Mucosa of rectum (tissue), 2 donors: ENCODE data around the gene FLNA.

Source experiments
- H3K27ac ChIP-seq, 2 donors: one replicate each; pipeline ENCODE4 v1.7.0; 2013; ENCODE audit warnings: inconsistent platforms in 2 of 2, low read depth in 2 of 2, low read length in 2 of 2
- H3K27me3 ChIP-seq, 2 donors: one replicate each; pipeline ENCODE4 v1.7.0; 2013; ENCODE audit warnings: low read length in 2 of 2; ENCODE audit not compliant: control insufficient read depth in 2 of 2, insufficient read depth in 2 of 2
- H3K36me3 ChIP-seq, 2 donors: one replicate each; pipeline ENCODE4 v1.7.0; 2013; ENCODE audit warnings: low read length in 2 of 2; ENCODE audit not compliant: control insufficient read depth in 2 of 2, insufficient read depth in 2 of 2
- H3K4me1 ChIP-seq, 2 donors: one replicate each; pipeline ENCODE4 v1.7.0; 2013; ENCODE audit warnings: low read length in 2 of 2, mild to moderate bottlenecking in 1 of 2; ENCODE audit not compliant: control insufficient read depth in 2 of 2, insufficient read depth in 2 of 2
- H3K4me3 ChIP-seq, 2 donors: one replicate each; pipeline ENCODE4 v1.7.0; 2013; ENCODE audit warnings: low read length in 2 of 2
- H3K9ac ChIP-seq, 2 donors: one replicate each; pipeline ENCODE4 v1.7.0; 2013; ENCODE audit warnings: low read length in 2 of 2, low read depth in 1 of 2, mild to moderate bottlenecking in 1 of 2
- H3K9me3 ChIP-seq, 2 donors: one replicate each; pipeline ENCODE4 v1.7.0; 2013; ENCODE audit warnings: low read length in 2 of 2; ENCODE audit not compliant: control insufficient read depth in 2 of 2
- donor health status: healthy.
- donor health status: Normal muscosa, but diverticular disease.

Gene FLNA

DNA sequence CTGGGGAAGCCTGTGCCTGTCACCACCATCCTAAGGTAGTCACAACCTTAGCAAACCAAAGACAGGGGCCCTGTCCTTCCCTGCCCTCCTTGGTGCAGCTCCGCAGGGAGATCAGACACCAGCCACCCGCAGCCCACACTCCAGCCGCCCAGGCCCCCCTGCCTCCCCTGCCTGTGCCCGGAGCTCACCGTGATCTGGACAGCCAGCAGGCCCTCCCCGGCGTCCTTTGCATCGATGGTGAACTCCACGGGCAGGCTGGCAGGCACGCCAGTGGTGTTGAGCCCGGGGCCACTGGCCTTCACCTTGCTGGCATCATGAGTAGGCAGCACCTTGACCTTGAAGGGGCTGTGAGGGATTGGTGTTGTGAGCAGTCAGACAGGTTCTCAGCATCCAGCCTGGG is 16.4 kb downstream of the FLNA start:
- Histone ChIP-seq H3K27ac (no peak overlapping the region), H3K4me1 (no peaks in the 10 kb centered on the region), H3K4me3 (no peak overlapping the region), H3K9ac (no peak overlapping the region), H3K27me3 (no peaks in the 10 kb centered on the region), H3K9me3 (no peaks in the 10 kb centered on the region), H3K36me3 (peaks cover 6 to 25% of the 10 kb centered on the region in 2 donors)

DNA sequence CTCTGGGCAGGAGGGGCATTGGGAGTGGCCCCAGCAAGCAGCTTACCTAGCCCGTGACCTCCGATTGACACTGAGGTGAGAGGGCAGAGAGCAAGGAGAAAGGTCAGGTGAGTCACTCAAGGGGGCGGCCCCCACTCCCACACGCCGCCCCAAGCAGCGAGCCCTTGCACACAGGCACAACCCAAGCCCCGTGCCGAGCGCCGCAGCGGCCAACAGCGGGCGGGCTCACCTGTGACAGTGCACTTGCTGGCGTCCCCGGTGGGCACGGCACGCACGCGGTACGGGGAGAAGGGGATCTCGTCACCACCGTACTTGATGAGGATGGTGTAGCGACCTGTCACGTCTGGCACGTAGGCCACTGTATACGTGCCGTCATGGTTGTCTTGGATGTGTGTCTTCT is 17.2 kb downstream of the FLNA start:
- H3K36me3 ChIP-seq = peaks cover 6 to 27% of the 10 kb centered on the region in 2 donors
- no peaks in the 10 kb centered on the region for H3K27me3 ChIP-seq
- no peak overlapping the region for H3K27ac ChIP-seq
- H3K4me1 ChIP-seq = no peaks in the 10 kb centered on the region
- no peaks in the 10 kb centered on the region for H3K9me3 ChIP-seq
- H3K4me3 ChIP-seq = no peak overlapping the region
- no peak overlapping the region for H3K9ac ChIP-seq

DNA sequence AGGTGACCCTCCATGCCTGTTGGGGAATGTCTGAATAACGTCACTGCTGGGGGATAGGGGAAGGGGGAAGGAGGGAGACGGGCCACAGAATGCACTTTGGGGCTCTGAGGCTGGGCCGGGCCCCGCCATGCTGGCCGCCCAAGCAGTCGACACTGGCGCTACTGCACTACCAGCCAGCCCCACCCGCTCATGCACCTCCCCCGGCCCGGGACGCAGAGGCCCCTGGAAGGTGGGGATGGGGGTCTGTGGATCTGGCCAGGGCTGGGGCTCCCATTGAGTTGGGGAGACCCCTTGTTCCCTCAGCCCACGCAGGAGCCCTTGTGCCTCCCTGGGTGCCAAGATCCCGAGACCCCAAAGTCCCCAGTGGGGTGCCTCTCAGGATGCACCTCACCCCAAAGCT is 17.8 kb downstream of the FLNA start:
- Histone ChIP-seq H3K27me3 (no peaks in the 10 kb centered on the region), H3K9me3 (no peaks in the 10 kb centered on the region), H3K4me1 (no peaks in the 10 kb centered on the region), H3K9ac (no peak overlapping the region), H3K36me3 (peaks cover 2 to 21% of the 10 kb centered on the region in 2 donors), H3K4me3 (no peak overlapping the region), H3K27ac (no peak overlapping the region)

DNA sequence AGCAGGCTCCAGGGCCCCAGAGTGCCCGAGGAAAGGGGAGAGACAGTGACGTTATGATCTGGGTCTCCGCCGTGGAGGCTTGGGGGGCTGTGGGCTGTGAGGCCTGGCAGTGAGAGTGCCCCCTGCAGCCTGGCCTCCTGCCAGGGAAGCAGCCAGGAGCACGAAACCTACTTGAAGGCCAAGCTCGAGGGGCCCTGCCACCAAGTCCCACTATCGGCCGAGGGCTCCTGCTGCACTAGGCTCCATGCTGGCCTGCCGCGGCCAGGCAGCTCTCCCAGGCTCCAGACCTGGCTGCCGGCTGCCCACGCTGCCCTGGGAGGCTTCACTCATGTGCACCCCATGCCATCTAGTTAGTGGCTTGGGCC is 18.7 kb downstream of the FLNA start:
- Histone ChIP-seq H3K4me3 (no peak overlapping the region), H3K4me1 (peaks cover 5 to 6% of the 10 kb centered on the region in 2 donors), H3K9ac (no peak overlapping the region), H3K9me3 (no peaks in the 10 kb centered on the region), H3K27ac (no peak overlapping the region), H3K36me3 (peaks cover 0 to 20% of the 10 kb centered on the region in 2 donors), H3K27me3 (no peaks in the 10 kb centered on the region)

DNA sequence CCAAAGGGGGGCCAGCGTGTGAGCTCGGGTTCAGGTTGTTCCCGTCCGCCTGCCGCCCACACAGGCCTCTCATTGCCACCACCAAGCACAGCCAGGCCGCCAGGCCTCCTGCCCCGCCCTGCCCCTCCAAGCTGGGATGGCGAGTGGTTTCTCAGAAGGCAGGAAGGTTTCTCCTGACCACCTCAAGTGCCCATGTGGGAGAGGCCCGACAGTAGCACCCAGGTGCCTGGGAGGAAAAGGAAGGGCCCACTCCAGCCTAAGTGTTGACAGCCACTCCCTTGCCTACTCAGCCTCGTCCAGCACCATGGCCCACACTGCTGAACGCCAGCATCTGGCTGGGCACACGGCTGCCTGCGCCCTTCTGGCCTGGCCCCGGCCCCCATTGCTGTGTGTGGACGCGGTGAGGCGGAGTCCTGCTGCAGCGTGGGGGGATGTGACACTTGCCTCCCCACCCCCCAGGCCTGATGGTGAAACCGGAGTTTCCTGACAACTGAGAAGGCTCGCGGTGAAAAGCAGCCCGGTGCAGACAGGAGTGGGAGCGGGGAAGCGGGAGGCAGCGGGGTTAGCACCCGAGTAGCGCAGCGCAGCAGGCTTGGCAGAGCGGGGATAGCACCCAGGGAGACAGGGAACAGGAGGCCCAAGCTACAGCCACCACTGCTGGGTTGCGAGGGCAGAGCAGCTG is 19.2 kb downstream of the FLNA start:
- Histone ChIP-seq H3K36me3 (peaks cover 0 to 20% of the 10 kb centered on the region in 2 donors), H3K4me3 (no peak overlapping the region), H3K27me3 (no peaks in the 10 kb centered on the region), H3K9ac (no peak overlapping the region), H3K9me3 (no peaks in the 10 kb centered on the region), H3K27ac (no peak overlapping the region), H3K4me1 (peaks cover 9 to 10% of the 10 kb centered on the region in 2 donors)

DNA sequence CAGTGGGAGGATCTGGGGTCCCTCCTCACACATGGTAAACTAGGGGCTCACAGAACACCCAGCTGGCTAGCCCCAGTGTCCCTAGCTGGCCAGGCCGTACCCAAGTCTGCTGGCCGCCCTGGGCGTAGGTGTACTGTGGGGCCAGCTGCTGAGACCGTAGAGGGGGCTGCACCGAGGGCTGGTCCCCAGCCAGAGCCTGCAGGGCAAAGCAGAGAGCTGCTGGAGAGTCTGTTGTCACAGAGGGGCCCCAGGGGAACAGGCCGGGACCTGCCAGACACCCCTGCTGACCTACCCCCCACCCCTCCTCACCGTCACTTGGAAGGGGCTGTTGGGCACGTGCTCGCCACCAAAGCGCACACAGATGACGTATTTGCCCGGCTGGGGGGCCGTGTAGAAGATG is 19.9 kb downstream of the FLNA start:
- peaks cover 9 to 13% of the 10 kb centered on the region in 2 donors for H3K4me1 ChIP-seq
- H3K9ac ChIP-seq = no peak overlapping the region
- H3K27me3 ChIP-seq = no peaks in the 10 kb centered on the region
- H3K36me3 ChIP-seq = peaks cover 0 to 20% of the 10 kb centered on the region in 2 donors
- no peaks in the 10 kb centered on the region for H3K9me3 ChIP-seq
- H3K27ac ChIP-seq = no peak overlapping the region
- no peak overlapping the region for H3K4me3 ChIP-seq

DNA sequence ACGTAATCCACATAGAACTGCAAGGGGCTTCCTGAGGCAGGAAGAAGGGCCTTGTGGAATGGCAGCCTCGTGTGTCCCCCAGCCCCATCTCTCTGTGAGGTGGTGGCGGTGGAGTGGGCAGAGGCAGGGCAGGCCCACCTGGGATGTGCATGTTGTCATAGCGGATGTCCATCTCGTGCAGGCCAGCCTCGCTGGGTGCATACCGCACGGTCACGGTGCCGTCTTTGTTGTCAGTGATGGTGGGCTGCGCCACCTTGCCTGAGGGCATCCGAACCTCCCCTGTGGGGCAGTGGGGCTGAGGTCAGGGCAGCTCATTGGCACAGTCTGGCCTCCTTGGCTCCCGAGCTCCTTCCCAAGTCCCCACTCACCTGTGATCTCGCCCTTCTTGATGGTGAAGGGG is 20.4 kb downstream of the FLNA start:
- Histone ChIP-seq H3K9me3 (no peaks in the 10 kb centered on the region), H3K27me3 (no peaks in the 10 kb centered on the region), H3K36me3 (peaks cover 0 to 17% of the 10 kb centered on the region in 2 donors), H3K4me3 (no peak overlapping the region), H3K4me1 (peaks cover 9 to 13% of the 10 kb centered on the region in 2 donors), H3K27ac (no peak overlapping the region), H3K9ac (no peak overlapping the region)

DNA sequence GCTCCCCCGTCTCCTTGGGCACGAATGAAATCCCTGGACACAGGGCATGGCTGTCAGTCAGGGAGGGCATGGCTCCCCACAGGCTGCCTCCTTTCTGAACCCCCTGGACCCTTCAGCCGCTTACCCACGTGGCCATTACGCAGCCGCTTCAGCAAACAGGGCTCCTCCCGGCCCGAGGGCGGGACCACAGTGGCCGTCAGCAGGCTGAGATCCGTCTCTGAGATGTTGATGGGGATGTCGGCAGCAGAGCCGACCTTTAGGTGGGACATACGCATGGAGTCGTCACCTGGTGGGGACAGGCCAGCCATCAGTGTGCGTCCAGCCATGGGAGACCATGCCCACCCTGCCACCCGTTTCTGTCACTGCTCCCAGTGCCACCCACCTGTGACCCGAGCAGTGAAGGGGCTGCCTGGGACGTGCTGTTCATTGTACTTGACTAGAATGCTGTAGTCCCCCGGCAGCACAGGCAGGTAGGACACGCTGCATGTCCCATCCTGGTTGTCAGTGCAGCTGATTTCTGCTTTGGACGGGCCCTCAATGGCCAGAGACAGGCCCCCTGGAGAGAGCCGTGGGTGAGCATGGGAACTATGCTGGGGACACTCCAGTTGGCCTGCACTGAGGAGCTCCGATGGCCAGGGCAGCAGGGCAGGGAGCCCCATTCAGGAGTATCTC is 21.1 kb downstream of the FLNA start:
- peaks cover 0 to 21% of the 10 kb centered on the region in 2 donors for H3K36me3 ChIP-seq
- H3K27me3 ChIP-seq = no peaks in the 10 kb centered on the region
- H3K9ac ChIP-seq = no peak overlapping the region
- no peak overlapping the region for H3K4me3 ChIP-seq
- H3K27ac ChIP-seq = no peak overlapping the region
- H3K4me1 ChIP-seq = peaks cover 9 to 13% of the 10 kb centered on the region in 2 donors
- no peaks in the 10 kb centered on the region for H3K9me3 ChIP-seq

DNA sequence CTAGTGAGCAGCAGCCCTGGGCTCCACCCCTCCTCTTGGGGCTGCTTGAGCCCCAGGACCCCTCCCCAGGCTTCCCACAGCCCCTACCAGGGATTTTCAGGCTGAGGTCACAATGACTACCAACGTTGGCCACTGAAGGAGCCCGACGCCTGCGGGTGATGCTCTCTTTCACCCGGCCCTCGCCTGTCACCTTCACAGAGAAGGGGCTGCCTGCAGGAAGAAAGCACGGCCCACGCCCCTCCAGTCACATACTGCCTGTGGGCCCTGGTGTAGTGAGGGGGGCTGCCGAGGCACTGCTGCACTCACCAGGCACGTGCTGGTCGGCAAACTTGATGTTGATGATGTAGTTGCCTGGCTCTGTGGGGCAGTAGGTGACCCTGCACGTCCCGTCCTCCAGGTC is 22.0 kb downstream of the FLNA start:
- Histone ChIP-seq H3K9me3 (no peaks in the 10 kb centered on the region), H3K4me3 (no peak overlapping the region), H3K36me3 (peaks cover 0 to 19% of the 10 kb centered on the region in 2 donors), H3K4me1 (peaks cover 9 to 13% of the 10 kb centered on the region in 2 donors), H3K27ac (no peak overlapping the region), H3K27me3 (no peaks in the 10 kb centered on the region), H3K9ac (no peak overlapping the region)

DNA sequence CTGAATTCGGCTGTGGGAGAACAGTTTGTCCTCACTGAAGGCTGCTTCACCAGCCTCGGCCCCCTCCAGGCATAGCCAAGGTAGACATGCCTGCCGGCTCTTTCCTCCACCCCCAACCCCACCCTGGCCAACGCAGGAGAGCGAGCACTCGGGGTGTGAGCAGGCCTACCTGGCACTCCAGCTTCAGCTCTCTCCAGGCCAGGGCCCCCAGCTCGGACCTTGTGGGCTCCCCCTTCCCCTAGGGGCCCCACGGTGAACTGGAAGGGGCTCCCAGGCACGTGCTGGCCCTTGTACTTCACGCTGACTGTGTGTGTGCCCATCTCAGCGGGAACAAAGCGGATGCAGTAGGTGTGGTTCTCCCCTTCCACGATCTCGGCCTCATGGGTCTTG is 22.4 kb downstream of the FLNA start:
- peaks cover 0 to 18% of the 10 kb centered on the region in 2 donors for H3K36me3 ChIP-seq
- peaks cover 9 to 13% of the 10 kb centered on the region in 2 donors for H3K4me1 ChIP-seq
- H3K9ac ChIP-seq = no peak overlapping the region
- H3K27ac ChIP-seq = peak overlapping the region; percentile 46 to 52
- no peak overlapping the region for H3K4me3 ChIP-seq
- no peaks in the 10 kb centered on the region for H3K27me3 ChIP-seq
- H3K9me3 ChIP-seq = no peaks in the 10 kb centered on the region
